ENCODE results near the gene ZNF407. TPM values are rescaled to one million over a fixed set of nuclear protein-coding genes. Genes with fewer than 3 reads are reported as not detected.

Gene ZNF407
- total RNA-seq, 2 donors from 2014 or later, result 11.7 to 22.2 TPM

DNA sequence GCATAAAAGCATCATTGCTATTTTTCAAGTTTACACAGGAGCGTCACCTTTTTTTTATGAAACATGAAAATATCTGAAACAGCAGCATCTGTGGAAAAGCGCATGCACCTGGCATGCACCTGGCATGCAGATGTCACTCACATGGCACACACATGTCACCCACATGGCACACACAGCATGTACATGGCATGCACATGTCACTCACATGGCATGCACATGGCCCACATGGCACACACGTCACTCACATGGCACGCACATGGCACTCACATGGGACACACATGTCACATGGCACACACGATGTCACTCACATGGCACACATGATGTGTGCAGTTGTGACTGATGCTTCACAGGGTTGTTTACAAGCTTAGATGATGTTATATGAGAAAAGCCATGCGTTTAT is 188.0 kb downstream of the ZNF407 start:
- intact Hi-C loops (cut with DNase I), result no loop called here
- no peaks in the 10 kb centered on the region for H3K27me3 ChIP-seq (replicated peaks; ENCODE audit: insufficient read depth)
- DNase-seq (ENCODE audit: low spot score), result no peak
- H3K4me3 ChIP-seq, result no peak overlapping the region
- no peak overlapping the region for H3K27ac ChIP-seq
- 95% methylated on average over 6 of the region's 6 CpGs for whole genome bisulfite sequencing
- H3K36me3 ChIP-seq, result no peaks in the 10 kb centered on the region
- H3K9me3 ChIP-seq, result no peaks in the 10 kb centered on the region
- TF ChIP-seq, protein P1, sequence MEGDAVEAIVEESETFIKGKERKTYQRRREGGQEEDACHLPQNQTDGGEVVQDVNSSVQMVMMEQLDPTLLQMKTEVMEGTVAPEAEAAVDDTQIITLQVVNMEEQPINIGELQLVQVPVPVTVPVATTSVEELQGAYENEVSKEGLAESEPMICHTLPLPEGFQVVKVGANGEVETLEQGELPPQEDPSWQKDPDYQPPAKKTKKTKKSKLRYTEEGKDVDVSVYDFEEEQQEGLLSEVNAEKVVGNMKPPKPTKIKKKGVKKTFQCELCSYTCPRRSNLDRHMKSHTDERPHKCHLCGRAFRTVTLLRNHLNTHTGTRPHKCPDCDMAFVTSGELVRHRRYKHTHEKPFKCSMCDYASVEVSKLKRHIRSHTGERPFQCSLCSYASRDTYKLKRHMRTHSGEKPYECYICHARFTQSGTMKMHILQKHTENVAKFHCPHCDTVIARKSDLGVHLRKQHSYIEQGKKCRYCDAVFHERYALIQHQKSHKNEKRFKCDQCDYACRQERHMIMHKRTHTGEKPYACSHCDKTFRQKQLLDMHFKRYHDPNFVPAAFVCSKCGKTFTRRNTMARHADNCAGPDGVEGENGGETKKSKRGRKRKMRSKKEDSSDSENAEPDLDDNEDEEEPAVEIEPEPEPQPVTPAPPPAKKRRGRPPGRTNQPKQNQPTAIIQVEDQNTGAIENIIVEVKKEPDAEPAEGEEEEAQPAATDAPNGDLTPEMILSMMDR (IDR thresholded peaks at IDR 0.05), result no peak
- no peak for TF ChIP-seq POLR2AphosphoS5 (IDR thresholded peaks at IDR 0.05)
- TF ChIP-seq POLR2A (IDR thresholded peaks at IDR 0.05), result no peak
- H3K4me1 ChIP-seq (replicated peaks), result no peaks in the 10 kb centered on the region

DNA sequence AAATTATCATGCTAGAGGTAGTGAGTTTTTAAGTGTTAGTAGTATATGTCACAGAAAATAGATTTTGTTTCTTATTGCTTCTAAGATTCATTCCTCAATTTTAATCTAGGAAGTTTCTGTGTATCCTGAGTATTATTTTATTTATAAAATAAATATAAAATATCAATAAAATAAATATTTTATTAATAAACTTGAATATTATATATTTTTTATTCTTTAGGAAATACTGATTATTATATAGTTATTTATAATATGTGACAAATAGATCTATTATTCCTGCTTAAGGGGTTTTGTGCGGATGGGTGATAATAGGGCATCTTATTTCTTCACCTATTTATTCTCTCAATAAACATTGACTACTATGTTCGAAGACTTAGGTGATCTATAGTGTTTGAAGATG is 191.0 kb downstream of the ZNF407 start:
- TF ChIP-seq, protein P1 (IDR thresholded peaks at IDR 0.05), result no peak
- TF ChIP-seq POLR2AphosphoS5 (IDR thresholded peaks at IDR 0.05), result no peak
- no peak for TF ChIP-seq POLR2A (IDR thresholded peaks at IDR 0.05)
- H3K4me1 ChIP-seq (replicated peaks), result no peaks in the 10 kb centered on the region
- H3K36me3 ChIP-seq, result no peaks in the 10 kb centered on the region
- WGBS, result 74% methylated on average over 2 of the region's 2 CpGs
- no peak overlapping the region for H3K27ac ChIP-seq
- H3K4me3 ChIP-seq, result no peak overlapping the region
- H3K27me3 ChIP-seq (replicated peaks; ENCODE audit: insufficient read depth), result no peaks in the 10 kb centered on the region
- intact Hi-C loops (cut with DNase I), result no loop called here
- no peaks in the 10 kb centered on the region for H3K9me3 ChIP-seq
- no peak for DNase-seq (ENCODE audit: low spot score)

DNA sequence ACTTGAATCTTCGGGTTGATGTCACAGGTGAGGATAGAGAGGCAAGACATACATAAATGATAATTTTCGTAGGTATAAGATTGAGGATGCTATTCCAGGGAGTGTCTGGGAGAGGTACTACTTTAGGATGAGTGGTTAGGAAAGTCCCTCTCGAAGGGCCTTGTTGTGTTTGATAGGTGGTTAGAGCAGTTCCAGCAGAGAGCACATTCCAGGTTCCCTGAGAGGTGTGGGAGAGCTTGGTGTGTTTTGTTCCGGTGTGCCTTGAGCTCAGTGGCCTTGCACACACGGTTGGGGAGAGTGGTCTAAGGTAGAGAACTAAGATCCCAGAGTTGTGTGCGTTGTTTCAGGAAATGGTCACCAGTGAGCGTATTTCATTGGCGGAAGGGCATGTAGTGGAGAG is 191.4 kb downstream of the ZNF407 start:
- no peaks in the 10 kb centered on the region for H3K4me1 ChIP-seq (replicated peaks)
- H3K36me3 ChIP-seq, result no peaks in the 10 kb centered on the region
- no peaks in the 10 kb centered on the region for H3K27me3 ChIP-seq (replicated peaks; ENCODE audit: insufficient read depth)
- no peaks in the 10 kb centered on the region for H3K9me3 ChIP-seq
- no peak for DNase-seq (ENCODE audit: low spot score)
- TF ChIP-seq POLR2A (IDR thresholded peaks at IDR 0.05) (no peak), POLR2AphosphoS5 (IDR thresholded peaks at IDR 0.05) (no peak)
- TF ChIP-seq, protein P1 (IDR thresholded peaks at IDR 0.05), result no peak
- 90% methylated on average over 8 of the region's 8 CpGs for WGBS
- no peak overlapping the region for H3K27ac ChIP-seq
- intact Hi-C loops (cut with DNase I), result no loop called here
- no peak overlapping the region for H3K4me3 ChIP-seq

DNA sequence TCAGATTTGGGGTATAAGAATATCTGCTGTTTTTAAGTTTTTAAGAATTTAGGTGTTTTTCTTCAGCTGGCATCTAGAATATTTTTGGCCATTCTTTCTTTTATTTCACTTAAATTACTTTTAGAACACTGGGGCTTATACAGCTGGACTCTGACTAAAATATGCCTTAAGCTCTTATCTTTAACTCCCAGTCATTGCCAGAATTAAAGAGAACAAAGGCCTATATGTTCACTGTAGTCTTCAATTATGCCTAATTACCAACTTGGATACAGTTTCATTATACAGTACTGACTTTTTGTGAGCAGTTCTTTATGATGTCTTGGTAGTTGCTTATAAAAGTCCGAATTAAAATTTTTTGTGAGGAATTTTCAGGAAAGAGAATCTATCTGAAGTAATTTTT is 192.8 kb downstream of the ZNF407 start:
- no peaks in the 10 kb centered on the region for H3K9me3 ChIP-seq
- H3K27ac ChIP-seq, result no peak overlapping the region
- intact Hi-C loops (cut with DNase I), result no loop called here
- no peak for DNase-seq (ENCODE audit: low spot score)
- TF ChIP-seq POLR2AphosphoS5 (IDR thresholded peaks at IDR 0.05) (no peak), POLR2A (IDR thresholded peaks at IDR 0.05) (no peak)
- TF ChIP-seq, protein P1 (IDR thresholded peaks at IDR 0.05), result no peak
- H3K27me3 ChIP-seq (replicated peaks; ENCODE audit: insufficient read depth), result no peaks in the 10 kb centered on the region
- 68% methylated on average over 1 of the region's 1 CpG for WGBS
- H3K36me3 ChIP-seq, result no peaks in the 10 kb centered on the region
- no peaks in the 10 kb centered on the region for H3K4me1 ChIP-seq (replicated peaks)
- H3K4me3 ChIP-seq, result no peak overlapping the region

DNA sequence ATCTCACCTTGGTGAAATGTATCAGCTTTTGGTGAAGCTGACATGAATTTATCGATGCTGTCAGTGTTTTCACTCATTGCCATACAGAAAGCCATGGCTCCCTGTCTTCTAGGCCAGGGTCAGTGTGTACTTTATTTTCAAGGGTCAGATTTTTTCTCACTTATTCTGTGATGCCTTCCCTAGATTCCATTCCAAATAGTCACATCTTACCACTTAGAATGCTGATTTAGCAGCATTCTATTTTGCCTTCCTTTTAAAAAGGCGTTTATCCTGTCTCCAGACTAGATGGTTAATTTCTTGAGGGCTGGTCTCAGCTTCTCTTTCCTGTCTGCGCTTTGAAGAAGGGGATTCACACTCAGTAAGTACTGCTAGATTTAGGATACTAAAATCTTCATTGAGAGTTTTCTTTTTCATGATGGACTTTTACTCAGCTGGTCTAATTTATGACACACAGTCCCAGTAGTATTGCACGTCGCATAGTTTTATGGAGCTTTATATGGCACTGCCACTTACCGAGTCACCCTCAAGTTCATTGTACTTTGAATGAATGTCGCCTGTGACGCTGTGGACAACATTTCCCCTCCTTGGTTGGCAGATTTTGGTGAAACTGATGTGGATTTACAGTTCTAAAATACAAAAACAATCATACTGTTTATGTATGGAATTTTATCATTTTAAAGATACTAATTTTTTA is 194.0 kb downstream of the ZNF407 start:
- intact Hi-C loops (cut with DNase I), result no loop called here

More for the DNA sequence above, 194.0 kb downstream of the ZNF407 start:
- DNase-seq (ENCODE audit: low spot score), result no peak
- Histone ChIP-seq H3K36me3 (no peaks in the 10 kb centered on the region), H3K4me3 (no peak overlapping the region), H3K9me3 (no peaks in the 10 kb centered on the region), H3K27ac (no peak overlapping the region), H3K27me3 (replicated peaks; ENCODE audit: insufficient read depth) (no peaks in the 10 kb centered on the region), H3K4me1 (replicated peaks) (no peaks in the 10 kb centered on the region)
- WGBS, result 89% methylated on average over 8 of the region's 8 CpGs
- TF ChIP-seq, protein P1 (IDR thresholded peaks at IDR 0.05), result no peak
- TF ChIP-seq POLR2A (IDR thresholded peaks at IDR 0.05) (no peak), POLR2AphosphoS5 (IDR thresholded peaks at IDR 0.05) (no peak)
